ENCODE data around the gene SDF4. TPM values are rescaled to one million over a fixed set of nuclear protein-coding genes. Genes with fewer than 3 reads are reported as not detected.

The SDF4 gene
- total RNA-seq, 1 donor from 2014 or later, result 207 TPM

Other genes starting within 250 kb of the SDF4 start
- 0.10 TPM in 1 of 2 replicates, not detected in the other for gene PERM1, start 249.9 kb downstream of the SDF4 start, total RNA-seq
- gene HES4, start 231.9 kb downstream of the SDF4 start, total RNA-seq, result 12.4 and 78.1 TPM in 2 replicates
- gene ISG15, start 218.5 kb downstream of the SDF4 start, total RNA-seq, result 15.7 and 196 TPM in 2 replicates
- 353 and 1,083 TPM in 2 replicates for gene AGRN, start 211.9 kb downstream of the SDF4 start, total RNA-seq
- gene RNF223, start 157.7 kb downstream of the SDF4 start, total RNA-seq, result 1.0 TPM in 1 of 2 replicates, not detected in the other
- gene C1orf159, start 115.9 kb downstream of the SDF4 start, total RNA-seq, result 8.7 and 9.8 TPM in 2 replicates
- gene TTLL10, start 58.1 kb downstream of the SDF4 start, total RNA-seq, result 0.15 TPM in 1 of 2 replicates, not detected in the other
- gene TNFRSF18, start 25.4 kb downstream of the SDF4 start, total RNA-seq, result 0.50 TPM in 1 of 2 replicates, not detected in the other
- not detected in 2 replicates for gene TNFRSF4, start 17.8 kb downstream of the SDF4 start, total RNA-seq
- gene B3GALT6, start 236 bp upstream of the SDF4 start, total RNA-seq, result 33.9 and 48.8 TPM in 2 replicates
- 0.40 TPM in 1 of 2 replicates, not detected in the other for gene C1QTNF12, start 14.7 kb upstream of the SDF4 start, total RNA-seq
- 48.6 and 50.2 TPM in 2 replicates for gene UBE2J2, start 41.9 kb upstream of the SDF4 start, total RNA-seq
- gene SCNN1D, start 48.4 kb upstream of the SDF4 start, total RNA-seq, result 0.52 and 1.9 TPM in 2 replicates
- gene ACAP3, start 75.9 kb upstream of the SDF4 start, total RNA-seq, result 24.8 and 34.6 TPM in 2 replicates
- gene PUSL1, start 76.6 kb upstream of the SDF4 start, total RNA-seq, result 14.2 and 24.0 TPM in 2 replicates
- 35.8 and 57.5 TPM in 2 replicates for gene INTS11, start 92.7 kb upstream of the SDF4 start, total RNA-seq
- gene CPTP, start 92.8 kb upstream of the SDF4 start, total RNA-seq, result 13.0 and 20.4 TPM in 2 replicates
- gene TAS1R3, start 99.3 kb upstream of the SDF4 start, total RNA-seq, result 0.15 and 0.17 TPM in 2 replicates
- 70.8 and 91.0 TPM in 2 replicates for gene DVL1, start 117.4 kb upstream of the SDF4 start, total RNA-seq
- gene MXRA8, start 126.6 kb upstream of the SDF4 start, total RNA-seq, result 24.7 and 35.6 TPM in 2 replicates
- gene AURKAIP1, start 143.2 kb upstream of the SDF4 start, total RNA-seq, result 75.6 and 155 TPM in 2 replicates
- gene CCNL2, start 167.3 kb upstream of the SDF4 start, total RNA-seq, result 71.0 and 155 TPM in 2 replicates
- gene MRPL20, start 175.3 kb upstream of the SDF4 start, total RNA-seq, result 72.1 and 79.5 TPM in 2 replicates
- gene ANKRD65, start 189.3 kb upstream of the SDF4 start, total RNA-seq, result 0.10 and 0.17 TPM in 2 replicates
- 14.4 and 19.1 TPM in 2 replicates for gene VWA1, start 203.7 kb upstream of the SDF4 start, total RNA-seq
- gene ATAD3C, start 217.7 kb upstream of the SDF4 start, total RNA-seq, result under 0.01 and 5.2 TPM in 2 replicates
- gene ATAD3B, start 239.8 kb upstream of the SDF4 start, total RNA-seq, result 12.2 and 18.6 TPM in 2 replicates